ENCODE results near the gene PHOSPHO2. TPM values are rescaled to one million over a fixed set of nuclear protein-coding genes. Genes with fewer than 3 reads are reported as not detected.

The PHOSPHO2 gene
- total and polyA plus RNA-seq, 11 donors = 0.80 to 5.4 (median 3.0) TPM

GRCh38 chr2:169743549-169743948 lies 49.3 kb downstream of the PHOSPHO2 start:
- peaks cover 0 to 10% (median 0%) of the 10 kb centered on the region in 9 donors for H3K36me3 ChIP-seq
- no peak overlapping the region for H3K4me3 ChIP-seq
- H3K27ac ChIP-seq = peak overlapping the region in 1 of 12 donors; percentile 3
- DNase-seq = no peak
- intact Hi-C loops (cut with DNase I) = no loop called here
- no peaks in the 10 kb centered on the region for H3K9me3 ChIP-seq
- TF ChIP-seq CTCF (IDR thresholded peaks at IDR 0.05) = no peak
- TF ChIP-seq POLR2A (IDR thresholded peaks at IDR 0.05) = no peak
- WGBS, 4 donors = 64 to 81% (median 76%) methylated on average over 4 of the region's 4 CpGs
- no peaks in the 10 kb centered on the region for H3K27me3 ChIP-seq
- no peak for ATAC-seq
- H3K4me1 ChIP-seq = no peaks in the 10 kb centered on the region

DNA sequence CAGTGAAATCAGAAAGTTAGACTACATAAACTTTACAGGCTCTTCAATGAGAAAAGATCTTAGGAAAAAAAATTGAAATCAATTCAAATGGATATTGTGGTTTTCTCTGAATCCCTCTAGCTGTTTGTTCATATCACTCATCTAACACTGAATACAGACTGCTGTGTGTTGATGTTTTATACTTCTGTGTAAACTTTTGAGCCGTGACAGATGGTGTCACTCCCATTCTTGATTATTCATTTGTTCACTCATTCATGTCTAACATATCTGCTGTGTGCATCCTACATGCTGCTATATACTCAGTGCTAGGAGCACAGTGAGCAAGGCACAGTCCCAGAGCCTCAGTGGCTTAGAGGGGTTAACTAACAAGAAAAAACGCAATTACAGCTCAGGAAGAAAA lies 52.0 kb downstream of the PHOSPHO2 start:
- H3K27me3 ChIP-seq = no peaks in the 10 kb centered on the region
- H3K27ac ChIP-seq = no peak overlapping the region
- no peak for TF ChIP-seq POLR2A (IDR thresholded peaks at IDR 0.05)
- no peak for TF ChIP-seq CTCF (IDR thresholded peaks at IDR 0.05)
- no peak for ATAC-seq
- H3K4me3 ChIP-seq = no peak overlapping the region
- H3K9me3 ChIP-seq = no peaks in the 10 kb centered on the region
- H3K36me3 ChIP-seq = peaks cover 0 to 20% (median 0%) of the 10 kb centered on the region in 9 donors
- no peaks in the 10 kb centered on the region for H3K4me1 ChIP-seq
- DNase-seq = no peak
- intact Hi-C loops (cut with DNase I) = no loop called here
- WGBS, 4 donors = 75 to 83% (median 80%) methylated on average over 2 of the region's 2 CpGs

- no peaks in the 10 kb centered on the region for H3K27me3 ChIP-seq
- intact Hi-C loops (cut with DNase I) = no loop called here
- H3K4me1 ChIP-seq = no peaks in the 10 kb centered on the region
- no peaks in the 10 kb centered on the region for H3K9me3 ChIP-seq
- DNase-seq (no peak), ATAC-seq (no peak)
- H3K36me3 ChIP-seq = peaks cover 0 to 14% (median 0%) of the 10 kb centered on the region in 9 donors
- WGBS, 4 donors = 78 to 82% (median 79%) methylated on average over 6 of the region's 6 CpGs
- no peak overlapping the region for H3K4me3 ChIP-seq
- TF ChIP-seq POLR2A (IDR thresholded peaks at IDR 0.05) = no peak
- TF ChIP-seq CTCF (IDR thresholded peaks at IDR 0.05) = no peak
- no peak overlapping the region for H3K27ac ChIP-seq
These were observed 54.0 kb downstream of the PHOSPHO2 start for GRCh38 chr2:169748319-169748718.

Other genes starting within 250 kb of the PHOSPHO2 start
- gene BBS5, start 215.0 kb upstream of the PHOSPHO2 start, total RNA-seq = 1 to 10 TPM; 6.5 to 9.5 (median 7.9) TPM
- 1 to 10 TPM; 4.4 to 9.0 TPM for gene BBS5, start 215.0 kb upstream of the PHOSPHO2 start, polyA plus RNA-seq
- 100 to 1,000 TPM in 6 of 9 donors, 10 to 100 TPM in 3; 77.8 to 263 (median 112) TPM for gene KLHL41, start 184.8 kb upstream of the PHOSPHO2 start, total RNA-seq
- 10 to 100 TPM; 48.4 to 52.9 TPM for gene KLHL41, start 184.8 kb upstream of the PHOSPHO2 start, polyA plus RNA-seq
- gene FASTKD1, start 120.6 kb upstream of the PHOSPHO2 start, total RNA-seq = 100 to 1,000 TPM in 1 of 9 donors, 10 to 100 TPM in 8; 25.3 to 103 (median 69.4) TPM
- 100 to 1,000 TPM in 1 of 2 donors, 10 to 100 TPM in 1; 64.6 to 154 TPM for gene FASTKD1, start 120.6 kb upstream of the PHOSPHO2 start, polyA plus RNA-seq
- gene PPIG, start 110.1 kb upstream of the PHOSPHO2 start, total RNA-seq = 10 to 100 TPM; 19.9 to 48.8 (median 39.9) TPM
- gene PPIG, start 110.1 kb upstream of the PHOSPHO2 start, polyA plus RNA-seq = 10 to 100 TPM; 23.9 to 69.6 TPM
- not detected for gene CFAP210, start 64 bp upstream of the PHOSPHO2 start, total RNA-seq
- under 1 TPM in 1 of 2 donors, not detected in 1; 0.11 TPM for gene CFAP210, start 64 bp upstream of the PHOSPHO2 start, polyA plus RNA-seq
- 10 to 100 TPM in 6 of 9 donors, 1 to 10 TPM in 3; 7.1 to 15.1 (median 12.4) TPM for gene KLHL23, start 39.4 kb downstream of the PHOSPHO2 start, total RNA-seq
- gene KLHL23, start 39.4 kb downstream of the PHOSPHO2 start, polyA plus RNA-seq = 10 to 100 TPM; 10.1 to 14.2 TPM
- gene SSB, start 104.4 kb downstream of the PHOSPHO2 start, total RNA-seq = 10 to 100 TPM; 37.4 to 60.6 (median 53.9) TPM
- gene SSB, start 104.4 kb downstream of the PHOSPHO2 start, polyA plus RNA-seq = 10 to 100 TPM; 42.7 to 94.0 TPM
- gene METTL5, start 130.4 kb downstream of the PHOSPHO2 start, total RNA-seq = 10 to 100 TPM; 50.8 to 73.5 (median 69.5) TPM
- gene METTL5, start 130.4 kb downstream of the PHOSPHO2 start, polyA plus RNA-seq = 100 to 1,000 TPM in 1 of 2 donors, 10 to 100 TPM in 1; 71.0 to 120 TPM
- 100 to 1,000 TPM in 7 of 9 donors, 10 to 100 TPM in 2; 91.6 to 137 (median 107) TPM for gene UBR3, start 133.0 kb downstream of the PHOSPHO2 start, total RNA-seq
- gene UBR3, start 133.0 kb downstream of the PHOSPHO2 start, polyA plus RNA-seq = 10 to 100 TPM; 34.8 to 41.2 TPM

Measured in heart left ventricle (tissue), 16 donors.